B cell (primary cell): Measurements from ENCODE around the gene CHRM2.

Experiments used
- CTCF ChIP-seq: fragments of 200-600 bp; IDR thresholded peaks from one replicate; pipeline ENCODE4 v1.8.0; 2022; ENCODE audit warnings: antibody characterized with exemption, mild to moderate bottlenecking
- EZH2 ChIP-seq: IDR thresholded peaks from 2 replicates; pipeline ENCODE4 v1.6.1; 2012; ENCODE audit warnings: borderline replicate concordance, low read depth, mild to moderate bottlenecking, moderate library complexity, low read length; ENCODE audit not compliant: insufficient read depth, poor library complexity, severe bottlenecking

GRCh38 chr7:137000621-137001020 lies 132.2 kb downstream of the CHRM2 start:
- TF ChIP-seq EZH2 (no peak), CTCF (no peak)
